ENCODE results near the gene FCGBP.

The FCGBP gene

DNA sequence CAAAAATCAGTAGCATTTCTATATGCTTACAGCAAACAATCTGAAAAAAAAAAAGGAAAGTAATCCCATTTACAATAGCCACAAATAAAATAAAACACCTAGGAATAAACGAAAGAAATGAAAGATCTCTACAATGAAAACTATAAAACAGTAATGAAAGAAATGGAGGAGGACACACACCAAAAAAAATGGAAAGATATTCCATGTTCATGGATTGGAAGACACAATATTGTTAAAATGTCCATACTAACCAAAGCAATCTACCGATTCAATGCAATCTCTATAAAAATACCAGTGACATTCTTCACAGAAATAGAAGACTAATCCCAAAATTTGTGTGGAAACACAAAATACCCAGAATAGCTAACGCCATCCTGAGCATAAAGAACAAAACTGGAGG is 4.7 kb downstream of the FCGBP start:
- TF ChIP-seq EGR1 (IDR thresholded peaks at IDR 0.05) (no peak), ZBTB7A (IDR thresholded peaks at IDR 0.05; ENCODE audit: low read depth) (no peak), FOXM1 (IDR thresholded peaks at IDR 0.05; ENCODE audit: borderline replicate concordance, low read depth) (no peak)
- TF ChIP-seq, protein P1, sequence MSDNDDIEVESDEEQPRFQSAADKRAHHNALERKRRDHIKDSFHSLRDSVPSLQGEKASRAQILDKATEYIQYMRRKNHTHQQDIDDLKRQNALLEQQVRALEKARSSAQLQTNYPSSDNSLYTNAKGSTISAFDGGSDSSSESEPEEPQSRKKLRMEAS (IDR thresholded peaks at IDR 0.05): no peak

DNA sequence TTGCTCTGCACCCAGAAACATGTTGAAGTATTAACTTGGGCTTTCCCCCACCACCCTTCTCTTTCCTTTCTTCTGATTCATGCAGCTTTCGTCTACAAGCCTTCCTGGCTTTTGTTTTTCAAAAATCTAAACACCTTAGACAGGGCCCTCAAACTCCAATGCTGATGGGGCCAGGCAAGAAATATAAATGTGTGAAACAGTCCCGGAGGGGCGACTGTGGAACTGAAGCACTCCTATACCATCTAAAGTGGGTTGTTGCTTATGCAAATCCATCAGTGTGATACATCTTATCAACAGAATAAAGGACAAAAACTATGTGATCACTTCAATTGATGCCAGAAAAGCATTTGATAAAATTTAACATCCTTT is 6.1 kb downstream of the FCGBP start:
- TF ChIP-seq CEBPB (IDR thresholded peaks at IDR 0.05) (no peak), EGR1 (IDR thresholded peaks at IDR 0.05) (no peak), TCF12 (IDR thresholded peaks at IDR 0.05; ENCODE audit: low read depth) (no peak), CREB1 (IDR thresholded peaks at IDR 0.05; ENCODE audit: low read depth) (no peak), TEAD4 (IDR thresholded peaks at IDR 0.05) (no peak), EP300 (IDR thresholded peaks at IDR 0.05; ENCODE audit: borderline replicate concordance) (no peak), RAD21 (IDR thresholded peaks at IDR 0.05; ENCODE audit: low read depth) (no peak), NFIC (IDR thresholded peaks at IDR 0.05) (no peak), TAF1 (IDR thresholded peaks at IDR 0.05; ENCODE audit: low read depth) (no peak), FOXM1 (IDR thresholded peaks at IDR 0.05; ENCODE audit: borderline replicate concordance, low read depth) (no peak), ZBTB7A (IDR thresholded peaks at IDR 0.05; ENCODE audit: low read depth) (no peak)
- TF ChIP-seq, protein P2, sequence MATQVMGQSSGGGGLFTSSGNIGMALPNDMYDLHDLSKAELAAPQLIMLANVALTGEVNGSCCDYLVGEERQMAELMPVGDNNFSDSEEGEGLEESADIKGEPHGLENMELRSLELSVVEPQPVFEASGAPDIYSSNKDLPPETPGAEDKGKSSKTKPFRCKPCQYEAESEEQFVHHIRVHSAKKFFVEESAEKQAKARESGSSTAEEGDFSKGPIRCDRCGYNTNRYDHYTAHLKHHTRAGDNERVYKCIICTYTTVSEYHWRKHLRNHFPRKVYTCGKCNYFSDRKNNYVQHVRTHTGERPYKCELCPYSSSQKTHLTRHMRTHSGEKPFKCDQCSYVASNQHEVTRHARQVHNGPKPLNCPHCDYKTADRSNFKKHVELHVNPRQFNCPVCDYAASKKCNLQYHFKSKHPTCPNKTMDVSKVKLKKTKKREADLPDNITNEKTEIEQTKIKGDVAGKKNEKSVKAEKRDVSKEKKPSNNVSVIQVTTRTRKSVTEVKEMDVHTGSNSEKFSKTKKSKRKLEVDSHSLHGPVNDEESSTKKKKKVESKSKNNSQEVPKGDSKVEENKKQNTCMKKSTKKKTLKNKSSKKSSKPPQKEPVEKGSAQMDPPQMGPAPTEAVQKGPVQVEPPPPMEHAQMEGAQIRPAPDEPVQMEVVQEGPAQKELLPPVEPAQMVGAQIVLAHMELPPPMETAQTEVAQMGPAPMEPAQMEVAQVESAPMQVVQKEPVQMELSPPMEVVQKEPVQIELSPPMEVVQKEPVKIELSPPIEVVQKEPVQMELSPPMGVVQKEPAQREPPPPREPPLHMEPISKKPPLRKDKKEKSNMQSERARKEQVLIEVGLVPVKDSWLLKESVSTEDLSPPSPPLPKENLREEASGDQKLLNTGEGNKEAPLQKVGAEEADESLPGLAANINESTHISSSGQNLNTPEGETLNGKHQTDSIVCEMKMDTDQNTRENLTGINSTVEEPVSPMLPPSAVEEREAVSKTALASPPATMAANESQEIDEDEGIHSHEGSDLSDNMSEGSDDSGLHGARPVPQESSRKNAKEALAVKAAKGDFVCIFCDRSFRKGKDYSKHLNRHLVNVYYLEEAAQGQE (IDR thresholded peaks at IDR 0.05; ENCODE audit: low read depth): no peak
- TF ChIP-seq, protein P3, sequence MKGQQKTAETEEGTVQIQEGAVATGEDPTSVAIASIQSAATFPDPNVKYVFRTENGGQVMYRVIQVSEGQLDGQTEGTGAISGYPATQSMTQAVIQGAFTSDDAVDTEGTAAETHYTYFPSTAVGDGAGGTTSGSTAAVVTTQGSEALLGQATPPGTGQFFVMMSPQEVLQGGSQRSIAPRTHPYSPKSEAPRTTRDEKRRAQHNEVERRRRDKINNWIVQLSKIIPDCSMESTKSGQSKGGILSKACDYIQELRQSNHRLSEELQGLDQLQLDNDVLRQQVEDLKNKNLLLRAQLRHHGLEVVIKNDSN (IDR thresholded peaks at IDR 0.05): no peak

DNA sequence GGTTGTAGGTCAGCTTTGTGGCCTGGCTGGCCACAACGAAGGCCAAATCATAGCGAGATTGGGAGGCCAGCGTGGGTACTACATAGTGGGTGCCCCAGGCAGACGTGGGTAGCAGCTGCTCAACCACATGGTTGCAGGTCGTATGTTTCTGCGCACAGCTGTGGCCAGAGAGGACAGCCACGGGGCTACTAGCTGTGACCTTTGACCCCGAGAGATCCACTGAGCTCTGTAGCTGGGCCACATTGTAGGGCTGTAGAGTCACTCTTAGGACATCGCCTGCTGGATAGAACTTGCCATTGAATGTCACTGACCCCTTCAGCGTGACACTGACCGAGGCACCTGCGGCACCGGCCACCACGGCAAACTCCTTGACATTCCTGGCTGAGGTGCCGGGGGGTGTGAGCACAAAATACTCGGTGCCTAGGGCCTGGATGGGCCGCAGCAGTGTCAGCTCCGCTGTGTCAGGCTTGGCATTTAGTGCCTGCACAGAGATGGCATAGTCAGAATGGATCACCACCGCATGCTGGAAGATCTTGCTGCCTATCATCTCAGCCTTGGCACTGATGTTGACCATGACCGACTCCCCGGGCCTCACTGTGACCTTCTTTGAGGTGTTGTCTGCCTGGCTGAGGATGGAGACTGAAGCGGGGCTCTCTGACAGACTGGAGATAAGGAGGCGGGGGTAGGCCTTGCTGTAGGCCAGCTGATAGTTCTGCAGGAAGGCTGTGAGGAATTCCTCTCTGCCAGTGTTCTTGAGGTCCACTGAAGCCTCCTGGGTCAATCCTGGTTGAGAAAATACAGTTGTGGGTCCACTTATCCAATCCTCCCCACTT is 6.7 kb downstream of the FCGBP start:
- TF ChIP-seq NFIC (IDR thresholded peaks at IDR 0.05) (no peak), TEAD4 (IDR thresholded peaks at IDR 0.05) (no peak), TAF1 (IDR thresholded peaks at IDR 0.05; ENCODE audit: low read depth) (no peak), ZBTB7A (IDR thresholded peaks at IDR 0.05; ENCODE audit: low read depth) (no peak), YY1 (IDR thresholded peaks at IDR 0.05; ENCODE audit: low read depth) (no peak), FOXM1 (IDR thresholded peaks at IDR 0.05; ENCODE audit: borderline replicate concordance, low read depth) (no peak), EGR1 (IDR thresholded peaks at IDR 0.05) (no peak), EP300 (IDR thresholded peaks at IDR 0.05; ENCODE audit: borderline replicate concordance) (no peak), CREB1 (IDR thresholded peaks at IDR 0.05; ENCODE audit: low read depth) (no peak), TCF12 (IDR thresholded peaks at IDR 0.05; ENCODE audit: low read depth) (no peak), RAD21 (IDR thresholded peaks at IDR 0.05; ENCODE audit: low read depth) (no peak)
- TF ChIP-seq, protein P3 (IDR thresholded peaks at IDR 0.05): no peak
- TF ChIP-seq, protein P1 (IDR thresholded peaks at IDR 0.05): no peak
- TF ChIP-seq, protein P2 (IDR thresholded peaks at IDR 0.05; ENCODE audit: low read depth): no peak

DNA sequence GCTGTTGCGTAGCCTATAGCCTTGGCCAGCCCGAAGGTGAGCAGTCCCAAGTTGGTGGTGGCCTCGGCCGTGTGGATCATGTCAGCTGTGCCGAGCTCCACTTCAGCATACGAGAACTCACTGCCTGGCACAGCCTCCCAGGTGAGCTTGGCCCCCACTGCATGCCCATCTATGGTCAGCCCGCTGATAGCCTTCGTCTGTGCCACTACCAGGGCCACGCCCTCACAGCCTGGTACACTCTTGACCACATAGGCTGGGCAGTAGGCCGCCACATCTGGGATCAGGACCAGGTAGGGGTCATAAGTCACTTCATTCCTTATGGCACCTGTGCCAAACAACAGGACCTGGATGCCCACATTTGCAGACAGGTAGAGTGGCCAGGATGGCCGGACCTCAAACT is 7.4 kb downstream of the FCGBP start:
- TF ChIP-seq EGR1 (IDR thresholded peaks at IDR 0.05): no peak
- TF ChIP-seq CREB1 (IDR thresholded peaks at IDR 0.05; ENCODE audit: low read depth): no peak
- TF ChIP-seq CEBPB (IDR thresholded peaks at IDR 0.05): no peak
- no peak for TF ChIP-seq EP300 (IDR thresholded peaks at IDR 0.05; ENCODE audit: borderline replicate concordance)
- TF ChIP-seq TCF12 (IDR thresholded peaks at IDR 0.05; ENCODE audit: low read depth): no peak
- TF ChIP-seq, protein P3 (IDR thresholded peaks at IDR 0.05): no peak
- TF ChIP-seq ZBTB7A (IDR thresholded peaks at IDR 0.05; ENCODE audit: low read depth): no peak
- TF ChIP-seq TAF1 (IDR thresholded peaks at IDR 0.05; ENCODE audit: low read depth): no peak
- no peak for TF ChIP-seq NFIC (IDR thresholded peaks at IDR 0.05)
- TF ChIP-seq RAD21 (IDR thresholded peaks at IDR 0.05; ENCODE audit: low read depth): no peak

DNA sequence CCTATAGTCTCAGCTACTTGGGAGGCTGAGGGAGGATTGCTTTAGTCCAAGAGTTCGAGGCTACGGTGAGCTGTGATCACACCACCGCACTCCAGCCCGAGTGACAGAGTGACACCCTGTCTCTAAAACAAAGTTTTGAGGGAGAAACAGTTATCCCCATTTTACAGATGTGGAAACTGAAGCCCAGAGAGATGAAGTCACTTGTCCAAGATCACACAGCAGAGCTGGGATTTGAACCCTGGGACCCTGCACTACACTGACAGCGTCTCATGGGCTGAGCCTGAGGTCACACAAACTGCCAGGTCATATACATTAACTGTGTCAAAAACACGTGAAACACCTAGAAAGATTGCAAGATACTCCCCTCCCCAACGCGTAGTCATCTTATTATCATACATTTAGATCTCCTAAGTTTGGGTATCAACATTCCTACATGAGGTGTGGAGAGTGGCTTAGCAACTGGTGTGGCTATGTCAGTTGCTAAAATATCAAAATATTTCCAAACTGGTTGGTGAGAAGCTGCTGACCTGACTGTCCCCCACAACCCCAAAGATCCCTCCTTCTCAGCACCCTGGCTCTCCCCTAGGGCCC is 8.2 kb downstream of the FCGBP start:
- TF ChIP-seq FOXM1 (IDR thresholded peaks at IDR 0.05; ENCODE audit: borderline replicate concordance, low read depth) (no peak), RAD21 (IDR thresholded peaks at IDR 0.05; ENCODE audit: low read depth) (no peak), NFIC (IDR thresholded peaks at IDR 0.05) (no peak), ZBTB7A (IDR thresholded peaks at IDR 0.05; ENCODE audit: low read depth) (no peak), TCF12 (IDR thresholded peaks at IDR 0.05; ENCODE audit: low read depth) (no peak), CEBPB (IDR thresholded peaks at IDR 0.05) (no peak), EGR1 (IDR thresholded peaks at IDR 0.05) (no peak), EP300 (IDR thresholded peaks at IDR 0.05; ENCODE audit: borderline replicate concordance) (no peak), YY1 (IDR thresholded peaks at IDR 0.05; ENCODE audit: low read depth) (no peak), CREB1 (IDR thresholded peaks at IDR 0.05; ENCODE audit: low read depth) (no peak), TEAD4 (IDR thresholded peaks at IDR 0.05) (no peak), TAF1 (IDR thresholded peaks at IDR 0.05; ENCODE audit: low read depth) (no peak)
- TF ChIP-seq, protein P3 (IDR thresholded peaks at IDR 0.05): no peak
- TF ChIP-seq, protein P2 (IDR thresholded peaks at IDR 0.05; ENCODE audit: low read depth): no peak
- TF ChIP-seq, protein P1 (IDR thresholded peaks at IDR 0.05): no peak

Data from Ishikawa (cell line).